ENCODE measurements around the gene TBCEL.
"Not testable (repeated sequence)": the region's sequence is repeated elsewhere in the genome, so short reads cannot be mapped to it uniquely, and the experiment has no call there.

The TBCEL gene

DNA sequence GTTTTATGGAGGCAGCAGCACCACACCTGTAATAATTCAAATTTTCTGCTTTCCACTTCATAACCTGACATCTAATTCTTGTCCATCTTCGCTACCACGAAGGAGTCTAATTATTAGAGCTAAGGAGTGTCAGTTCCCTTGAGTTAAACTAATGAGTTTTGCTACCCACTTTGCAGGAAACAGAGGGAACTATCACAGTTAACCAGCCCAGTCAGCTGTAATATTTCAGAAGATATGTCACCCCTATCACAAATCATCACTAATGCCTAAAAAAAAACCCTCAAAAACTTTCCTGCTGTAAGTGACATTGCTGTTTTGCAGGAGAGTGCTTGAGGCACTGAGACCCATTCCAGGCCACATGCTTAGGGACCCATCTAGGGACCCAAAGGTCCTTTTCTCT lies 85.6 kb downstream of the TBCEL start:
- DNase-seq, result no peak

- DNase-seq, result no peak
Observed at GRCh38 chr11:121109916-121110586, 86.1 kb downstream of the TBCEL start.

GRCh38 chr11:121110871-121111724 lies 87.2 kb downstream of the TBCEL start:
- no peak for DNase-seq

DNA sequence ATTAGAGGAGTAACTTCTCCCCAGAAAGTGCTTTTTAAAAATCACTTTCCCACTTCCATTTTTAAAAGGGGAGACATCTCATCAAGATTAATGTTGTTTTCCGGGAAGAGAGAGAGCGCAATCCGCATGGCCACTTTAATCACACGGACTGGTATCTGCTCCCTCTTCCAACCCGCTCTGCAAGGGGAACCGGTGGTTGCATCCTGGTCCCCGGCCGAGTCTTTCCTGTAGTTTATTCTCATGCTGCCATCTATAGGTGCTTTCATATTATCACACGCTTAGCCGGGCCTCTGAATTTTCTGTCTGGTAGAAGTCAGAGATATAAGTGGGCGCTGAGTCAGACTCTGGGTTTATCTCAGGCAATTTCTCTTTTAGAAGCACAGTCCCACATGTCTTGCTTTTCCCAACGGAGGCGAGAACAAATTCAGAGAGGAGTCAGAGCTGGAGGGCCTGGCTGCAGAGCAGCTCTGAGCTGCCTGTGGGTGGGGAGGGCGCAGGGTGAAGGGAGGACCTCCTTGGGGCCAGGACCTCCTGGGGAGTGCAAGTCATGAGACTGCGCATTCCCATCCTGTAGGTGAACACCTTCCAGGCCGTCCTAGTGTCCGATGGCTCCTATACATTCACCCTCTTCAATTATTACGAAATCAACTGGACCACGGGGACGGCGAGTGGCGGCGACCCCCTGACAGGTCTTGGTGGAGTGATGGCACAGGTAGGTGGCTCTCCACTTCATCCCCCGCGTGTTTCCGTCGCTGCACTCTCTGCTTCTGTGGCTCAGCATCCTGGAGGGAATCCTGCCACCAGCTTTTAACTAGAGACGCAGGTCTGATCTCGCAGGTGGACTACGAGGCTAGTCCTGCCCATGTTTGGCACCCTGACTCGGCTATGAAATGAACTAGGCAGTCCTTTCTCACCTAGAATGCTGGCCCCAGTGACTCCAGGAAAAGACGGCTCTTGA lies 88.9 kb downstream of the TBCEL start:
- DNase-seq, result peak; percentile 8

DNA sequence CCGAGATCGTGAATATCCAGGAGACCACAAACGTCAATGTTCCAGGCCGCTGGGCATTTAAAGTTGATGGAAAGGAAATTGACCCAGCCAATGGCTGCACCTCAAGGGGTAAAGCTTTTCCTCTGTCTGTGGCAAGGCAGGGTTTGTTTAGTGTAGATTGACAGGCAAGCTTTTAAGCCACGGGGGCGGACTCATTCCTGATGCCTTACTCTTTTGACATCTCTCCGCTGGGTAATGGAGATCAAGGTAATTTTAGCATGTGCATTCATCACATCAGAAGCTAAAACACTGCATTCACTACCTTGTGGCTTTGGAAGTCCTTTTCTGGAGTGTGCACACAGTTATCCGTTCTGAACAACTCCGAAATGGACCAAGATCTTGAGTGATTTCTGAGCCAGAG lies 89.7 kb downstream of the TBCEL start:
- no peak for DNase-seq

DNA sequence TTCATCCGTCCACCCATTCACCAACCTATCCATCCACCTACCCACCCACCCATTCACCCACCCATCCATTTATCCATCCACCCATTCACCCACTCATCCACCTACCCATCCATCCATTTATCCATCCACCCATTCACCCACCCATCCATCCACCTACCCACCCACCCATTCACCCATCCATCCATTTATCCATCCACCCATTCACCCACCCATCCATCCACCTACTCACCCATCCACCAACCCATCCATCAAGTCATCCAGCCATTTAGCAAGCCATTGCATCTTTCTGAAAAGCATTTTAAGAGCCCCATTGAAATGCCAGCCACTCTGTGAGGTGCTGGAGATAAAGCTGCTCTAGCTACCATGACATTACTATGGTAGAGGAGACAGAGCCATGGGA lies 91.1 kb downstream of the TBCEL start:
- not testable (repeated sequence) for DNase-seq

- DNase-seq, result no peak
Observed at GRCh38 chr11:121117788-121118187, 93.9 kb downstream of the TBCEL start.

GRCh38 chr11:121119440-121119839 lies 95.5 kb downstream of the TBCEL start:
- no peak for DNase-seq

DNA sequence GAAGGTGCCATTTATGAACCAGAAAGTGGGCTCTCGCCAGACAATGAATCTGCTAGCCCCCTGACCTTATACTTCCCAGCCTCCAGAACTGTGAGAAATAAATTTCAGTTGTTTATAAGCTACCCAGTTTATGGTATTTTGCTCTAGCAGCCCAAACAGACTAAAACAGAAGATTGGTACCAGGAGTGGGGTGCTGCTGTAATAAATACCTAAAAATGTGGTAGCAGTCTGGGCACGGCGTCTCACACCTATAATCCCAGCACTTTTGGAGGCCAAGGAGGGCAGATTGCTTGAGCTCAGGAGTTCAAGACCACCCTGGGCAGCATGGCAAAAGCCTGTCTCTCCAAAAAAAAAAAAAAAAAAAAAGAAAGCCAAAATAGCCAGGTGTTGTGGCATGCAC lies 98.4 kb downstream of the TBCEL start:
- DNase-seq, result no peak

DNA sequence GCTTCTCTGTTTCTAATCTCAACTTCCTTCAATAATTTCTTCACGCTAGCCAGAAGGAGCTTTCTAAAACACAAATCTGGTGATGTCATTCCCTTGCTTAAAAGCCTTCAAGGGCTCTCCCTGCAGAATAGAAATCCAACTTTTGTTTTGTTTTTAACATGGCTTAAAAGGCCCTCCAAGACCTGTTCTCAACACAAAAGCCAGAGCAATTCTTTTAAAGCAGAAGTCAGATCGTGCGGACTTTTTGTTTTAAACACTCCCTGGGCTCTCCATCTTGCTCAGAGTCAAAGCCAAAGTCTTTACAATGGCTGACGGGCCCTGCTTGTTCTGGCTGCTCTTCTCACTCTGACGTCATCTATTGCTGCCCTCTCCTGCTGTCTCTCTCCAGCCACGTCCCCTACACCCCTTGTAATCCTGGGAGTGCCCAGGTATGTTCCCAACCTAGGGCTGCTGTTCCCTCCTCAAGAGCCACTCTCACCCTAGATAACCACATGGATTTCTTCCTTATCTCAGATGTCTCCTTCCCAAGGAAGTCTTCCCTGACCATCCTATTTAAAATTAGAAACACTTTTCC lies 99.7 kb downstream of the TBCEL start:
- no peak for DNase-seq

DNA sequence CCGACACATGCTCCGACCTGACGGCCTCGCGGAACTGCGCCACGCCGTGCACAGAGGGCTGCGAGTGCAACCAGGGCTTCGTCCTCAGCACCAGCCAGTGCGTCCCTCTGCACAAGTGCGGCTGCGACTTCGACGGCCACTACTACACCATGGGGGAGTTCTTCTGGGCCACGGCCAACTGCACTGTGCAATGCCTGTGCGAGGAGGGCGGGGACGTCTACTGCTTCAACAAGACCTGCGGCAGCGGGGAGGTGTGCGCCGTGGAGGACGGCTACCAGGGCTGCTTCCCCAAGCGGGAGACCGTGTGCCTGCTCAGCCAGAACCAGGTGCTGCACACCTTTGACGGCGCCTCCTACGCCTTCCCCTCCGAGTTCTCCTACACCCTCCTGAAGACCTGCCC lies 103.9 kb downstream of the TBCEL start:
- DNase-seq, result no peak

DNA sequence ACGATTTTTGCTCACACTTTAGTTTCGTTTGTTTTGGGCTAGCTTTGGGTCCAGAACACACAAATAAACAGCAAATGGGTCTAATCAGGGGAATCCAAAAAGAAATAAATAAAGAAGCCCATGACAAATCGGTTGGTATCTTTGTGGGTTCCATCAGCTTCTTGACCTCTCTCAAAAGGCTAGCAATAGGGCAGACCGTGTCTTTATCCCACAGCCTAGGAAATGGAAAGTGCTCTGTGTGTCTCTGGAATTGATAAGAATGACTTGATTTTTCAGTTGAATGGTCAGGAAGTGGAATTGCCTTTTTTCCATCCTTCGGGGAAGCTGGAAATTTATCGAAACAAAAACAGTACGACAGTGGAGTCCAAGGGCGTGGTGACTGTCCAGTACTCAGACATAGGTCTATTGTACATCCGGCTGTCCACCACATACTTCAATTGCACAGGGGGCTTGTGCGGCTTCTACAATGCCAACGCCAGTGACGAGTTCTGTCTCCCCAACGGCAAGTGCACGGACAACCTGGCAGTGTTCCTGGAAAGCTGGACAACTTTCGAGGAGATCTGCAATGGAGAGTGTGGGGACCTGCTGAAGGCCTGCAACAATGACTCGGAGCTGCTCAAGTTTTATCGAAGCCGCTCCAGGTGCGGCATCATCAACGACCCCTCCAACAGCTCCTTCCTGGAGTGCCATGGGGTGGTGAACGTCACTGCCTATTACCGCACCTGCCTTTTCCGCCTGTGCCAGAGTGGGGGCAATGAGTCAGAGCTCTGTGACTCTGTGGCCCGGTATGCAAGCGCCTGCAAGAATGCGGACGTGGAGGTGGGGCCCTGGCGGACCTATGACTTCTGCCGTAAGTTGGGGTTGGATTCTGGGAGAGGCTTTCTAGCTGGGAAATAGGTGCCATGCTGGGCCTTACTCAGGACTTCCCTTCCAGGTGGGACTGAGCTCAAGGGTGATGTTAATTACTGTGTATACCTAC lies 105.7 kb downstream of the TBCEL start:
- DNase-seq, result no peak

DNA sequence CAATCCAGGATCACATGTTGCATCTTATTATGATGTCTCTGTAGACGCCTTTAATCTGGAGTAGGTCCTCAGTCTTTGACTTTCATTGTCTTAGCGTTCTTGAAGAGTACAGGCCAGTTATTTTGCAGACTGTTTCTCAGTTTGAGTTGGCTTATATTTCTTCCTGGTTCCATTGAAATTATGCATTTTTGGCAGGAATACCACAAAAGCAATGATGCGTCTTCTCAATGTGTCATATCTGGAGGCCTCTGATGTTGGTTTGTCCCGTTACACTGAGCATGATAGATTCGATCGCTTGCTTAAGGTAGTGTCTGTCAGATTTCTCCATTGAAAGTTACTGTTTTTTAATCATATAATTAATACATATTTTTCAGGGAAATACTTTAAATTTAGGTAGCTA lies 107.8 kb downstream of the TBCEL start:
- DNase-seq, result no peak

DNA sequence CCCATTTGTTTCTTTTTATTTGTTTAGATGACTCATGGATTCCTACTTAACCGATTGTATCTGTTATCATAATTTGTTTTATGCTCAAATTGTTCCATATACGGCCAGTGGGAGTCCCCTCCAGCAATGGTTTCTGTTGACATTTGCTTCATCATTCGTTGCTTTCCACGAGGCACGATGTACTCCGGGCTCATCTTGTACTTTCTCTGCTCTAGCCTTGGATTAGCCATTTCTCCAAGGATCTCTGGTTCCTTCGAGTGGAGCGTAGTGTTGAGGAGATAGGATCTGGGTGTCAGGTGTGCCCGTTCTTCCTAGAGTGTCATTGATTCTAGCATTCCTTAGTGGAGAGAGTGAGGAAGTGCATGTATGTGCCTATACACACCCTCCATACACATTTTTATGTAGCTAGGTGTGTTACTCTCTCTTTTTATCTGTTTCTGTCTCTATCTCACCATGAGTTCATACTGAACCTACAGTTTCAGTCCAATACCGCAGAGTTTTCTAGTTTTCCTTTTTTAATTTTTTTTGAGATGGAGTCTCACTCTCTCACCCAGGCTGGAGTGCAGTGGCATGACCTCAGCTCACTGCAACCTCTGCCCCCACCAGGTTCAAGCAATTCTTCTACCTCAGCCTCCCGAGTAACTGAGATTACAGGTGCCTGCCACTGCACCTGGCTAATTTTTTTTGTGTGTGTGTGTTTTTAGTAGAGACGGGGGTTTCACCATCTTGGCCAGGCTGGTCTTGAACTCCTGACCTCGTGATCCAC lies 108.5 kb downstream of the TBCEL start:
- peak; percentile 35 for DNase-seq

GRCh38 chr11:121134741-121135312 lies 110.9 kb downstream of the TBCEL start:
- DNase-seq, result no peak

- DNase-seq, result no peak
Observed at GRCh38 chr11:121137005-121137404, 113.1 kb downstream of the TBCEL start.

- no peak for DNase-seq
Observed at GRCh38 chr11:121138259-121138658, 114.4 kb downstream of the TBCEL start.

- DNase-seq, result no peak
Observed at GRCh38 chr11:121140369-121140768, 116.5 kb downstream of the TBCEL start.
